Measurements from ENCODE around the gene OR52E6.

The OR52E6 gene

GRCh38 chr11:5837695-5838094 lies 4.0 kb downstream of the OR52E6 start:
- Histone ChIP-seq H3K27me3 (ENCODE audit: low read depth, low read length) (no peaks in the 10 kb centered on the region), H3K27ac (ENCODE audit: low read length) (no peak overlapping the region), H3K36me3 (ENCODE audit: control insufficient read depth in 1 of 2, insufficient read depth in 2 of 2, low read length in 2 of 2) (no peaks in the 10 kb centered on the region), H3K4me3 (ENCODE audit: low read depth in 1 of 2, low read length in 2 of 2) (no peak overlapping the region), H3K9me3 (ENCODE audit: control insufficient read depth in 1 of 2, low read length in 2 of 2) (no peaks in the 10 kb centered on the region), H3K4me1 (ENCODE audit: control insufficient read depth in 1 of 2, insufficient read depth in 2 of 2, low read length in 2 of 2) (no peaks in the 10 kb centered on the region)

- H3K27ac ChIP-seq (ENCODE audit: low read length), result no peak overlapping the region
- H3K36me3 ChIP-seq (ENCODE audit: control insufficient read depth in 1 of 2, insufficient read depth in 2 of 2, low read length in 2 of 2), result no peaks in the 10 kb centered on the region
- no peaks in the 10 kb centered on the region for H3K4me1 ChIP-seq (ENCODE audit: control insufficient read depth in 1 of 2, insufficient read depth in 2 of 2, low read length in 2 of 2)
Measured at GRCh38 chr11:5833446-5833845, 8.3 kb downstream of the OR52E6 start.

DNA sequence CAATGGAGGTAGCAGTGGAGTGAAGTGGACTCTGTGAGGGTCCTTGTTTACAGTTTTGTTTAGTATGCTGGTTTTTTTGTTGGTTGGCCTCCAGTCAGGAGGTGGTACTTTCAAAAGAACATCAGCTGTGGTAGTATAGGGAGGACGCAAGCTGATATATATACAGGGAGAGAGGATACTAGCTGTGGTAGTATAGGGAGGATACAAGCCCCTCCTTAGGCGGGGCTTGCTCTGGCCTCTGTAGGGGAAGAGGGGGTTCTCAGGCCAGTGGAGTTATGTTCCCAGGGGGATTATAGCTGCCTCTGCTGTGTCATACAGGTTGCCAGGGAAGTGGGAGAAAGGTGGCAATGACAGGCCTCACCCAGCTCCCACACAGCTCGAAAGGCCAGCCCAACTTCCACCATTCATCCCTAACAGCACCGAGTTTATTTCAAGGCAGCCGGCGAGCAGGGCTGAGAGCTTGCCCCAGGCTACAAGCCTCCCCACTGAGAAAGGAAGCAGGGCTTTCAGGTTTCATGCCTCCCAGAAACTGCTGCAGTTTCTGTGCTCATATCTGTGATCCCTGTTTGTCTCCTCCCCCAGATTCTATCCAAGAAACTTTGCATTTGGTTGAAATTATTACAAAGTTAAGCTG lies 10.4 kb downstream of the OR52E6 start:
- Histone ChIP-seq H3K27ac (ENCODE audit: low read length) (no peak overlapping the region), H3K4me3 (ENCODE audit: low read depth in 1 of 2, low read length in 2 of 2) (no peak overlapping the region), H3K4me1 (ENCODE audit: control insufficient read depth in 1 of 2, insufficient read depth in 2 of 2, low read length in 2 of 2) (no peaks in the 10 kb centered on the region), H3K27me3 (ENCODE audit: low read depth, low read length) (no peaks in the 10 kb centered on the region), H3K9me3 (ENCODE audit: control insufficient read depth in 1 of 2, low read length in 2 of 2) (no peaks in the 10 kb centered on the region), H3K36me3 (ENCODE audit: control insufficient read depth in 1 of 2, insufficient read depth in 2 of 2, low read length in 2 of 2) (no peaks in the 10 kb centered on the region)

More at GRCh38 chr11:5833446-5833845, 8.3 kb downstream of the OR52E6 start:
- H3K9me3 ChIP-seq (ENCODE audit: control insufficient read depth in 1 of 2, low read length in 2 of 2), result no peaks in the 10 kb centered on the region
- no peak overlapping the region for H3K4me3 ChIP-seq (ENCODE audit: low read depth in 1 of 2, low read length in 2 of 2)
- no peaks in the 10 kb centered on the region for H3K27me3 ChIP-seq (ENCODE audit: low read depth, low read length)

- H3K27me3 ChIP-seq (ENCODE audit: low read depth, low read length), result no peaks in the 10 kb centered on the region
- no peak overlapping the region for H3K27ac ChIP-seq (ENCODE audit: low read length)
- no peaks in the 10 kb centered on the region for H3K4me1 ChIP-seq (ENCODE audit: control insufficient read depth in 1 of 2, insufficient read depth in 2 of 2, low read length in 2 of 2)
- no peaks in the 10 kb centered on the region for H3K36me3 ChIP-seq (ENCODE audit: control insufficient read depth in 1 of 2, insufficient read depth in 2 of 2, low read length in 2 of 2)
- peak overlapping the region in 1 of 2 donors; percentile 11 for H3K4me3 ChIP-seq (ENCODE audit: low read depth in 1 of 2, low read length in 2 of 2)
- H3K9me3 ChIP-seq (ENCODE audit: control insufficient read depth in 1 of 2, low read length in 2 of 2), result no peaks in the 10 kb centered on the region
Measured at GRCh38 chr11:5818245-5818886, 23.3 kb downstream of the OR52E6 start.

DNA sequence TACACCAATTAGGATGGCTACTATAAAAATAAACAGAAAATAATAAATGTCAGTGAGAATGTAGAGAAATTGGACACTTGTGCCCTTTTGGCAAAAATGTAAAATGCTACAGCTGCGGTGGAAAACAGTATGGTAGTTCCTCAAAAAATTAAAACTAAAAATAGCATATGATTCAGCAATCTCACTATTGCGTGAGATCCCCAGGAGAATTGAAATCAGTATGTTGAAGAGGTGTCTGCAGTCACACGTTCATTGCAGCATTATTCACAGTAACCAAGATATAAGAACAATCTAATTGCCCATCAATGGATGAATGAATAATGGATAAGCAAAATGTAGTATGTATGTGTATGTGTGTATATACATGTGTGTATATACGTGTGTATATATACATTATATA lies 26.2 kb downstream of the OR52E6 start:
- Histone ChIP-seq H3K27me3 (ENCODE audit: low read depth, low read length) (no peaks in the 10 kb centered on the region), H3K27ac (ENCODE audit: low read length) (no peak overlapping the region), H3K9me3 (ENCODE audit: control insufficient read depth in 1 of 2, low read length in 2 of 2) (no peaks in the 10 kb centered on the region), H3K4me3 (ENCODE audit: low read depth in 1 of 2, low read length in 2 of 2) (no peak overlapping the region), H3K4me1 (ENCODE audit: control insufficient read depth in 1 of 2, insufficient read depth in 2 of 2, low read length in 2 of 2) (no peaks in the 10 kb centered on the region), H3K36me3 (ENCODE audit: control insufficient read depth in 1 of 2, insufficient read depth in 2 of 2, low read length in 2 of 2) (no peaks in the 10 kb centered on the region)

DNA sequence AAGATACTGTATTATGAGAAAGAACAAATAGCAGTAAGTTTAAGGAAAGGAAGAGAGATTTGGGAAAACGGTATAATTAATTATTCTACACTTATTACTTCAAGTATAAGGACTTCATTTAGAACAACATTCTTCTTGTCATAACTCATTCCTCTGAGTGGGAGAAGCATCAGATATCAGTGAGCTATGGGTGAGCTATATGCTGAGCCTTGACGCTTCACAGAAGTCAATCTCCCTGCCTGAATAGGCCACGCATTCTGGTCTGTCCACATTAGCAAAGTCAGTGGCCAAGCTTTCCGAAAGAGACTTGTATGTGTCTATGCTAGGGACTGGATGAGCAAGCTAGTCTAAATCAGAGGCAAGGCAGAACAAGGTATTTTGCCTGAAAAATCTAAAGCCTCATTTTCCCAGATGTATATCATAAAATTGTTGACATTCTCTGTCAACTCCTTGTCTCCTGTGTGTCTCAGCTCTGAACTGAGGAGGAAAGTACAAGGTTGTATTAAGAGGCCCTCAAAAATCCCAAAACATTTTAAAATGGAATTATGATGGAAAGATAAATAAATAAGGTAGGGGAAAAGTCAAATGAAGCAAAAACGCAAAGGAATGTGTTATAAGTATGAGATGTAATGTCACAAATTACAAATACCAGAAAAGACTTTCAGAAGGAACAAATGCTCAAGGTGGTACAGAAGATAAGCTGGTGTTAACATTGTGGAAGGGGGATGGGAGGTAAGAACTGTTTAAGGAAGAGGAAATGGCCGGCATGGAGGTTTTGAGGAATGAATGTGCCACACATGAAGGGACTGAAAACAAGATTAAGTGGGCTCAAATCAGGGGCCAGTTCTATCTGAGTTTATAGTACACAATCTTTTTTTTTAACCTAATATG lies 31.5 kb downstream of the OR52E6 start:
- no peaks in the 10 kb centered on the region for H3K27me3 ChIP-seq (ENCODE audit: low read depth, low read length)
- no peaks in the 10 kb centered on the region for H3K36me3 ChIP-seq (ENCODE audit: control insufficient read depth in 1 of 2, insufficient read depth in 2 of 2, low read length in 2 of 2)
- no peak overlapping the region for H3K27ac ChIP-seq (ENCODE audit: low read length)
- peaks cover 0 to 11% of the 10 kb centered on the region in 2 donors for H3K4me1 ChIP-seq (ENCODE audit: control insufficient read depth in 1 of 2, insufficient read depth in 2 of 2, low read length in 2 of 2)
- H3K9me3 ChIP-seq (ENCODE audit: control insufficient read depth in 1 of 2, low read length in 2 of 2), result no peaks in the 10 kb centered on the region
- H3K4me3 ChIP-seq (ENCODE audit: low read depth in 1 of 2, low read length in 2 of 2), result no peak overlapping the region

DNA sequence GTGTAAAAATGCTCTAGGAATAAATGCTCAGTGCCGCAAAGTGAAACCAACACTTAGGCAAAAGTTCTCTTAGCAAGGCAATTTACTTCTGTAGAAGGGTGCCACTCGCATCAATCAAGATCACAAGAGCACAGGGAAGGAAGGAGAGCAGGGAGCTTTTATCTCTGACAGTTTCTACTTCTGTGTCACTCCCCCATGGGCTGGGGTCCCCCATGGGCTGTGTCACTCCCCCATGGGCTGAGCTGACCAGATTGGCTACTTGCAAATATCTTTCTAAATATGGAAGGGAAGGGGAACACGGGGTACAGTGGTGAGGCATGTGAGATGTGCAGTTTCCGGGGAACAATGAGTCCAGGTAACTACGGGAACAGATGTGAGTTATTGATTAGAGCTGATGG lies 32.6 kb downstream of the OR52E6 start:
- Histone ChIP-seq H3K27me3 (ENCODE audit: low read depth, low read length) (no peaks in the 10 kb centered on the region), H3K4me3 (ENCODE audit: low read depth in 1 of 2, low read length in 2 of 2) (peak overlapping the region; percentile 71 to 79), H3K27ac (ENCODE audit: low read length) (no peak overlapping the region), H3K36me3 (ENCODE audit: control insufficient read depth in 1 of 2, insufficient read depth in 2 of 2, low read length in 2 of 2) (no peaks in the 10 kb centered on the region), H3K9me3 (ENCODE audit: control insufficient read depth in 1 of 2, low read length in 2 of 2) (no peaks in the 10 kb centered on the region), H3K4me1 (ENCODE audit: control insufficient read depth in 1 of 2, insufficient read depth in 2 of 2, low read length in 2 of 2) (peaks cover 0 to 11% of the 10 kb centered on the region in 2 donors)

- Histone ChIP-seq H3K9me3 (ENCODE audit: control insufficient read depth in 1 of 2, low read length in 2 of 2) (no peaks in the 10 kb centered on the region), H3K27ac (ENCODE audit: low read length) (no peak within 1 kb of the TSS), H3K4me1 (ENCODE audit: control insufficient read depth in 1 of 2, insufficient read depth in 2 of 2, low read length in 2 of 2) (peaks cover 0 to 11% of the 10 kb centered on the region in 2 donors), H3K27me3 (ENCODE audit: low read depth, low read length) (no peaks in the 10 kb centered on the region), H3K36me3 (ENCODE audit: control insufficient read depth in 1 of 2, insufficient read depth in 2 of 2, low read length in 2 of 2) (no peaks in the 10 kb centered on the region), H3K4me3 (ENCODE audit: low read depth in 1 of 2, low read length in 2 of 2) (peak within 1 kb of the TSS; percentile 71 to 79)
Measured at GRCh38 chr11:5808500-5809121, 33.1 kb downstream of the OR52E6 start, which contains the start of gene OR52N2. OR52N2 (plus strand) TSS chr11:5808924; CDS start chr11:5820336, 11,412 bp downstream.

DNA sequence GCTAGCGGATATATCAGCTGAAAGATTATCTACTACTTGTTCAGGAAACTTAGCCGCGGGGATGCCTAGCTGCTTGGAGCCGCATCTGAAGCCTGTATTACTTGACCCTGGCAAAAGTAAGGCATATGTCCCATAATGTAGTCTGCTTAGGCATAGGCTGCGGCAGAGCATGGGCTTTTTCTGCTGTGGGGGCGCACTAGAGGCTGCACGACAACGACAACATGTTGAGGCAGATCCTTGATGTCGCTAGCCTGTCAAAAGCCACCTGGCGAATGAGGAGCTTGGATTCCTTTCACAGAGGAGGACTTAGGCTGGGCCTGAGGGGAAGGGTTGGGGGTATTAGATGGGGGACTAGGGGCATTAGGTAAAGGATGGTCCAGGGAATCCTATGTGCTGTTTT lies 34.1 kb downstream of the OR52E6 start:
- Histone ChIP-seq H3K4me1 (ENCODE audit: control insufficient read depth in 1 of 2, insufficient read depth in 2 of 2, low read length in 2 of 2) (peaks cover 0 to 11% of the 10 kb centered on the region in 2 donors), H3K4me3 (ENCODE audit: low read depth in 1 of 2, low read length in 2 of 2) (no peak overlapping the region), H3K27me3 (ENCODE audit: low read depth, low read length) (no peaks in the 10 kb centered on the region), H3K27ac (ENCODE audit: low read length) (no peak overlapping the region), H3K9me3 (ENCODE audit: control insufficient read depth in 1 of 2, low read length in 2 of 2) (no peaks in the 10 kb centered on the region), H3K36me3 (ENCODE audit: control insufficient read depth in 1 of 2, insufficient read depth in 2 of 2, low read length in 2 of 2) (no peaks in the 10 kb centered on the region)

GRCh38 chr11:5803982-5804381 lies 37.7 kb downstream of the OR52E6 start:
- Histone ChIP-seq H3K4me3 (ENCODE audit: low read depth in 1 of 2, low read length in 2 of 2) (no peak overlapping the region), H3K27me3 (ENCODE audit: low read depth, low read length) (no peaks in the 10 kb centered on the region), H3K36me3 (ENCODE audit: control insufficient read depth in 1 of 2, insufficient read depth in 2 of 2, low read length in 2 of 2) (no peaks in the 10 kb centered on the region), H3K27ac (ENCODE audit: low read length) (no peak overlapping the region), H3K4me1 (ENCODE audit: control insufficient read depth in 1 of 2, insufficient read depth in 2 of 2, low read length in 2 of 2) (peaks cover 0 to 9% of the 10 kb centered on the region in 2 donors), H3K9me3 (ENCODE audit: control insufficient read depth in 1 of 2, low read length in 2 of 2) (no peaks in the 10 kb centered on the region)

GRCh38 chr11:5796541-5796940 lies 45.2 kb downstream of the OR52E6 start:
- Histone ChIP-seq H3K36me3 (ENCODE audit: control insufficient read depth in 1 of 2, insufficient read depth in 2 of 2, low read length in 2 of 2) (no peaks in the 10 kb centered on the region), H3K4me3 (ENCODE audit: low read depth in 1 of 2, low read length in 2 of 2) (no peak overlapping the region)

More at GRCh38 chr11:5796541-5796940, 45.2 kb downstream of the OR52E6 start:
- Histone ChIP-seq H3K27ac (ENCODE audit: low read length) (no peak overlapping the region), H3K9me3 (ENCODE audit: control insufficient read depth in 1 of 2, low read length in 2 of 2) (no peaks in the 10 kb centered on the region), H3K4me1 (ENCODE audit: control insufficient read depth in 1 of 2, insufficient read depth in 2 of 2, low read length in 2 of 2) (no peaks in the 10 kb centered on the region), H3K27me3 (ENCODE audit: low read depth, low read length) (no peaks in the 10 kb centered on the region)
